Natural killer cell (primary cell): ENCODE results near the gene RAB1B. TPM values are rescaled to one million over a fixed set of nuclear protein-coding genes. Genes with fewer than 3 reads are reported as not detected.
"Not testable (repeated sequence)": the region's sequence is repeated elsewhere in the genome, so short reads cannot be mapped to it uniquely, and the experiment has no call there.

Experiments
- ATAC-seq, 3 donors: fragments of 150-1000 bp in 2 of 3; fragments of 200-7000 bp in 1 of 3; cut with Tn5 transposase; 1 replicate in 1 of 3; 2 replicates in 2 of 3; pipeline ENCODE4 v1.10.0; 2021; ENCODE audit warnings: mild to moderate bottlenecking in 2 of 3, moderate library complexity in 2 of 3
- DNase-seq, 2 donors: peaks; one replicate each; pipeline versions ENCODE4 v3.0.0 to v3.0.0-alpha.2; 2013 to 2021; ENCODE audit warnings: mixed read lengths in 1 of 2
- H3K27ac ChIP-seq: one replicate; pipeline ENCODE4 v1.5.1; 2013; ENCODE audit warnings: mild to moderate bottlenecking, low read length
- H3K27me3 ChIP-seq: one replicate; pipeline ENCODE4 v1.6.1; 2013; ENCODE audit warnings: low read length; ENCODE audit not compliant: control insufficient read depth, insufficient read depth
- H3K36me3 ChIP-seq: one replicate; pipeline ENCODE4 v1.6.1; 2013; ENCODE audit warnings: low read length; ENCODE audit not compliant: control insufficient read depth, insufficient read depth
- H3K4me1 ChIP-seq: one replicate; pipeline ENCODE4 v1.6.1; 2013; ENCODE audit warnings: low read length; ENCODE audit not compliant: control insufficient read depth, insufficient read depth
- H3K4me3 ChIP-seq: one replicate; pipeline ENCODE4 v1.5.1; 2013; ENCODE audit warnings: low read length
- H3K9me3 ChIP-seq: one replicate; pipeline ENCODE4 v1.6.1; 2013; ENCODE audit warnings: low read length; ENCODE audit not compliant: control insufficient read depth, insufficient read depth
- H3K27ac Mint-ChIP-seq, 2 donors: one replicate each; pipeline ENCODE4 v1.8.0; 2022; ENCODE audit warnings: mild to moderate bottlenecking in 2 of 2, mixed read lengths in 2 of 2, moderate library complexity in 1 of 2
- H3K27me3 Mint-ChIP-seq, 2 donors: one replicate each; pipeline ENCODE4 v1.8.0; 2022; ENCODE audit warnings: low read depth in 2 of 2, mixed read lengths in 2 of 2
- H3K36me3 Mint-ChIP-seq: one replicate; pipeline ENCODE4 v1.8.0; 2022; ENCODE audit warnings: mixed read lengths
- H3K4me1 Mint-ChIP-seq, 2 donors: one replicate each; pipeline ENCODE4 v1.8.0; 2022; ENCODE audit warnings: mixed read lengths in 2 of 2
- H3K4me3 Mint-ChIP-seq: one replicate; pipeline ENCODE4 v1.8.0; 2022; ENCODE audit warnings: mild to moderate bottlenecking, moderate library complexity, mixed read lengths
- H3K9me3 Mint-ChIP-seq, 2 donors: one replicate each; pipeline ENCODE4 v1.8.0; 2022; ENCODE audit warnings: mixed read lengths in 2 of 2
- CTCF ChIP-seq: fragments of 200-600 bp; IDR thresholded peaks from one replicate; pipeline ENCODE4 v1.8.0; 2022; ENCODE audit warnings: antibody characterized with exemption
- WGBS: methylation state at CpG from one replicate; pipeline ENCODE4 v1.1.7; 2013; ENCODE audit warnings: missing lambda C conversion rate; ENCODE audit not compliant: insufficient coverage; 5-methylcytosine and 5-hydroxymethylcytosine counted together
- intact Hi-C: fragments of 100-400 bp; cut with micrococcal nuclease; formaldehyde crosslinking; loops from one replicate; pipeline ENCODE4 v1.14.2; 2022
- total RNA-seq, 4 donors: library from RNA; stranded (reverse); fragments of 120-200 nt in 1 of 4; gene quantifications; one replicate each; pipeline versions ENCODE4 v1.2.3 to v1.2.4, GENCODE V29; 2013 to 2022

The RAB1B gene
- total RNA-seq, 3 donors from 2014 or later (not counting 1 experiment from before 2014, with no cell fraction given), result 116 to 144 (median 132) TPM

- Mint-ChIP-seq H3K27ac (peak overlapping the region in 1 of 2 donors; percentile 36), H3K4me3 (peak overlapping the region; percentile 28), H3K9me3 (no peaks in the 10 kb centered on the region), H3K4me1 (peaks cover 7 to 35% of the 10 kb centered on the region in 2 donors), H3K27me3 (peaks cover 24 to 28% of the 10 kb centered on the region in 2 donors), H3K36me3 (no peaks in the 10 kb centered on the region)
- Histone ChIP-seq H3K27me3 (no peaks in the 10 kb centered on the region), H3K4me3 (no peak overlapping the region), H3K36me3 (no peaks in the 10 kb centered on the region), H3K4me1 (peaks cover 26% of the 10 kb centered on the region), H3K9me3 (no peaks in the 10 kb centered on the region), H3K27ac (peak overlapping the region; percentile 65)
- no peak for TF ChIP-seq CTCF
- DNase-seq, result no peak
- no peak for ATAC-seq
- intact Hi-C loops, result no loop called here
- 67% methylated on average over 3 of the region's 3 CpGs for WGBS
These were observed 50.1 kb downstream of the RAB1B start for GRCh38 chr11:66318600-66318970.

GRCh38 chr11:66320289-66320688, 51.9 kb downstream of the RAB1B start:
- not testable (repeated sequence) for H3K4me3 Mint-ChIP-seq

GRCh38 chr11:66320748-66321147, 52.3 kb downstream of the RAB1B start:
- H3K4me3 ChIP-seq, H3K36me3 Mint-ChIP-seq, H3K9me3 Mint-ChIP-seq, H3K27ac Mint-ChIP-seq, H3K9me3 ChIP-seq, H3K36me3 ChIP-seq, H3K4me3 Mint-ChIP-seq, intact Hi-C loops, ATAC-seq, H3K27ac ChIP-seq, DNase-seq, H3K27me3 ChIP-seq: not testable (repeated sequence)
- H3K4me1 Mint-ChIP-seq, result peaks cover 7 to 35% of the 10 kb centered on the region in 2 donors
- H3K4me1 ChIP-seq, result peaks cover 22% of the 10 kb centered on the region
- 93% methylated on average over 3 of the region's 6 CpGs for WGBS
- H3K27me3 Mint-ChIP-seq, result peaks cover 14 to 21% of the 10 kb centered on the region in 2 donors

More at GRCh38 chr11:66320289-66320688, 51.9 kb downstream of the RAB1B start:
- H3K9me3 ChIP-seq, DNase-seq, H3K27ac ChIP-seq, ATAC-seq, H3K27ac Mint-ChIP-seq, intact Hi-C loops, H3K9me3 Mint-ChIP-seq, H3K27me3 ChIP-seq, H3K4me3 ChIP-seq, H3K36me3 ChIP-seq, H3K36me3 Mint-ChIP-seq: not testable (repeated sequence)
- 100% methylated on average over 1 of the region's 2 CpGs for WGBS
- Mint-ChIP-seq H3K27me3 (peaks cover 18 to 25% of the 10 kb centered on the region in 2 donors), H3K4me1 (peaks cover 7 to 33% of the 10 kb centered on the region in 2 donors)
- peaks cover 22% of the 10 kb centered on the region for H3K4me1 ChIP-seq

GRCh38 chr11:66321606-66322005, 53.2 kb downstream of the RAB1B start:
- DNase-seq, result no peak
- Histone ChIP-seq H3K27me3 (no peaks in the 10 kb centered on the region), H3K4me1 (peaks cover 29% of the 10 kb centered on the region), H3K36me3 (no peaks in the 10 kb centered on the region), H3K9me3 (no peaks in the 10 kb centered on the region), H3K4me3 (no peak overlapping the region), H3K27ac (no peak overlapping the region)
- Mint-ChIP-seq H3K27me3 (peaks cover 9 to 17% of the 10 kb centered on the region in 2 donors), H3K4me3 (no peak overlapping the region), H3K4me1 (peaks cover 7 to 42% of the 10 kb centered on the region in 2 donors), H3K36me3 (no peaks in the 10 kb centered on the region), H3K27ac (no peak overlapping the region), H3K9me3 (no peaks in the 10 kb centered on the region)
- TF ChIP-seq CTCF, result no peak
- WGBS, result 93% methylated on average over 4 of the region's 4 CpGs
- ATAC-seq, result no peak
- intact Hi-C loops, result no loop called here
